Mesenchymal stem cell (in vitro differentiated cells and primary cell): Measurements from ENCODE around the gene SMIM33.
"Not testable (repeated sequence)": the region's sequence is repeated elsewhere in the genome, so short reads cannot be mapped to it uniquely, and the experiment has no call there.

Experiments
- DNase-seq: peaks from one replicate; pipeline ENCODE4 v3.0.0-alpha.2; 2013
- H2AFZ ChIP-seq: one replicate; pipeline ENCODE4 v1.6.1; 2013; ENCODE audit warnings: low read depth, mild to moderate bottlenecking, control low read depth, inconsistent platforms, low read length, moderate library complexity
- H2AK5ac ChIP-seq: 2 replicates; pipeline ENCODE4 v1.6.1; 2013; ENCODE audit warnings: low read length, moderate library complexity, mild to moderate bottlenecking, inconsistent platforms; ENCODE audit not compliant: severe bottlenecking
- H2BK120ac ChIP-seq: one replicate; pipeline ENCODE4 v1.6.1; 2013; ENCODE audit warnings: low read depth, mild to moderate bottlenecking, inconsistent platforms, low read length, moderate library complexity
- H2BK12ac ChIP-seq, 2 experiments: one replicate each; pipeline ENCODE4 v1.6.1; 2013; ENCODE audit warnings: inconsistent platforms in 2 of 2, low read length in 2 of 2, mild to moderate bottlenecking in 2 of 2, moderate library complexity in 2 of 2, control low read depth in 1 of 2
- H2BK15ac ChIP-seq: one replicate; pipeline ENCODE4 v1.6.1; 2013; ENCODE audit warnings: mild to moderate bottlenecking, low read depth, inconsistent platforms; ENCODE audit not compliant: poor library complexity, severe bottlenecking
- H2BK5ac ChIP-seq: 2 replicates; pipeline ENCODE4 v1.6.1; 2013; ENCODE audit warnings: low read depth, mild to moderate bottlenecking, low read length, control low read depth, inconsistent platforms; ENCODE audit not compliant: poor library complexity, severe bottlenecking
- H3K14ac ChIP-seq, 2 experiments: one replicate each; pipeline ENCODE4 v1.6.1; 2013; ENCODE audit warnings: inconsistent platforms in 2 of 2, low read length in 2 of 2, control low read depth in 1 of 2, mild to moderate bottlenecking in 1 of 2, moderate library complexity in 1 of 2
- H3K18ac ChIP-seq, 2 experiments: one replicate each; pipeline ENCODE4 v1.6.1; 2013; ENCODE audit warnings: inconsistent platforms in 2 of 2, low read length in 2 of 2, control low read depth in 1 of 2, low read depth in 1 of 2, mild to moderate bottlenecking in 1 of 2
- H3K23ac ChIP-seq, 2 experiments: one replicate each; pipeline ENCODE4 v1.6.1; 2013; ENCODE audit warnings: inconsistent platforms in 2 of 2, low read length in 2 of 2, mild to moderate bottlenecking in 2 of 2, moderate library complexity in 2 of 2, control low read depth in 1 of 2
- H3K27ac ChIP-seq: 2 replicates; pipeline ENCODE4 v1.5.1; 2013; ENCODE audit warnings: mild to moderate bottlenecking, moderate library complexity, low read length, control low read depth, inconsistent platforms; ENCODE audit not compliant: poor library complexity, severe bottlenecking
- H3K27me3 ChIP-seq, 2 experiments: 2 replicates each; pipeline versions ENCODE4 v1.6.1 to v1.7.0; 2013; ENCODE audit warnings: low read length in 2 of 2, mild to moderate bottlenecking in 2 of 2, moderate library complexity in 2 of 2, control low read depth in 1 of 2, inconsistent platforms in 1 of 2; ENCODE audit not compliant: control insufficient read depth in 1 of 2, insufficient read depth in 1 of 2
- H3K36me3 ChIP-seq, 2 experiments: 2 replicates each; pipeline versions ENCODE4 v1.6.1 to v1.7.0; 2013; ENCODE audit warnings: low read length in 2 of 2, control low read depth in 1 of 2, inconsistent platforms in 1 of 2, low read depth in 1 of 2, mild to moderate bottlenecking in 1 of 2; ENCODE audit not compliant: insufficient read depth in 2 of 2, control insufficient read depth in 1 of 2
- H3K4ac ChIP-seq, 2 experiments: one replicate each; pipeline ENCODE4 v1.6.1; 2013; ENCODE audit warnings: inconsistent platforms in 2 of 2, low read length in 2 of 2, mild to moderate bottlenecking in 2 of 2, moderate library complexity in 2 of 2, control low read depth in 1 of 2, low read depth in 1 of 2
- H3K4me1 ChIP-seq: 2 replicates; pipeline ENCODE4 v1.6.1; 2013; ENCODE audit warnings: low read depth, low read length, control low read depth; ENCODE audit not compliant: control insufficient read depth, insufficient read depth
- H3K4me2 ChIP-seq: 2 replicates; pipeline ENCODE4 v1.6.1; 2013; ENCODE audit warnings: low read length, mild to moderate bottlenecking, inconsistent platforms; ENCODE audit not compliant: poor library complexity, severe bottlenecking
- H3K4me3 ChIP-seq, 2 experiments: 2 replicates each; pipeline versions ENCODE4 v1.5.1 to v1.7.0; 2013; ENCODE audit warnings: low read length in 2 of 2, mild to moderate bottlenecking in 2 of 2, control low read depth in 1 of 2, low read depth in 1 of 2; ENCODE audit not compliant: insufficient read depth in 1 of 2
- H3K79me1 ChIP-seq: replicated peaks from 2 replicates; pipeline ENCODE4 v1.6.1; 2013; ENCODE audit warnings: mild to moderate bottlenecking, control low read depth, low read length, inconsistent platforms; ENCODE audit not compliant: poor library complexity, severe bottlenecking
- H3K9ac ChIP-seq: 2 replicates; pipeline ENCODE4 v1.7.0; 2013; ENCODE audit warnings: mild to moderate bottlenecking, low read length, moderate library complexity
- H3K9me3 ChIP-seq: 2 replicates; pipeline ENCODE4 v1.7.0; 2013; ENCODE audit warnings: mild to moderate bottlenecking, low read length; ENCODE audit not compliant: control insufficient read depth
- H4K8ac ChIP-seq: one replicate; pipeline ENCODE4 v1.6.1; 2013; ENCODE audit warnings: inconsistent platforms, mild to moderate bottlenecking, low read length, moderate library complexity
- H4K91ac ChIP-seq: one replicate; pipeline ENCODE4 v1.6.1; 2013; ENCODE audit warnings: mild to moderate bottlenecking, low read length, inconsistent platforms
- WGBS: methylation state at CpG from one replicate; pipeline ENCODE4 v1.1.7; 2013; ENCODE audit warnings: mixed read lengths; 5-methylcytosine and 5-hydroxymethylcytosine counted together

Gene SMIM33

GRCh38 chr5:139512786-139513390 is 42.1 kb downstream of the SMIM33 start:
- H4K91ac ChIP-seq = no peak overlapping the region
- H2BK12ac ChIP-seq = no peak overlapping the region
- H3K36me3 ChIP-seq = no peaks in the 10 kb centered on the region
- H2BK15ac ChIP-seq = no peak overlapping the region
- H3K18ac ChIP-seq = no peak overlapping the region
- H2BK120ac ChIP-seq = no peak overlapping the region
- no peak overlapping the region for H3K4me2 ChIP-seq
- no peak overlapping the region for H3K14ac ChIP-seq
- H2AK5ac ChIP-seq = no peak overlapping the region
- no peak overlapping the region for H4K8ac ChIP-seq
- no peak overlapping the region for H2AFZ ChIP-seq
- peaks cover 4% of the 10 kb centered on the region for H3K4me1 ChIP-seq
- no peaks in the 10 kb centered on the region for H3K27me3 ChIP-seq
- H3K4me3 ChIP-seq = no peak overlapping the region
- no peak overlapping the region for H3K27ac ChIP-seq
- no peak overlapping the region for H3K9ac ChIP-seq
- WGBS = 81% methylated on average over 6 of the region's 6 CpGs
- no peaks in the 10 kb centered on the region for H3K9me3 ChIP-seq
- H3K79me1 ChIP-seq = no peaks in the 10 kb centered on the region
- H2BK5ac ChIP-seq = no peak overlapping the region
- no peak for DNase-seq
- H3K23ac ChIP-seq = no peak overlapping the region
- no peak overlapping the region for H3K4ac ChIP-seq

- H3K9me3 ChIP-seq, H3K27ac ChIP-seq, H3K4me2 ChIP-seq, H3K36me3 ChIP-seq, H2BK5ac ChIP-seq, H3K4me1 ChIP-seq, H2AFZ ChIP-seq, H3K14ac ChIP-seq, H2BK15ac ChIP-seq, H3K9ac ChIP-seq, H4K91ac ChIP-seq, H3K4me3 ChIP-seq, H3K79me1 ChIP-seq, H3K27me3 ChIP-seq, H3K18ac ChIP-seq, H2BK12ac ChIP-seq, H2BK120ac ChIP-seq, H2AK5ac ChIP-seq, H3K4ac ChIP-seq, H4K8ac ChIP-seq, H3K23ac ChIP-seq: not testable (repeated sequence)
- peak; percentile 78 for DNase-seq
- WGBS = 93% methylated on average over 4 of the region's 5 CpGs
Measured at GRCh38 chr5:139513434-139513833, 42.6 kb downstream of the SMIM33 start.

- Histone ChIP-seq H3K27me3 (no peaks in the 10 kb centered on the region), H3K18ac (no peak overlapping the region), H3K27ac (no peak overlapping the region), H2AFZ (no peak overlapping the region), H3K4ac (no peak overlapping the region), H3K4me2 (no peak overlapping the region), H2BK5ac (no peak overlapping the region), H2AK5ac (no peak overlapping the region), H2BK120ac (no peak overlapping the region), H4K91ac (no peak overlapping the region), H3K23ac (no peak overlapping the region), H2BK12ac (no peak overlapping the region), H3K4me1 (peaks cover 8% of the 10 kb centered on the region), H3K79me1 (no peaks in the 10 kb centered on the region), H3K36me3 (no peaks in the 10 kb centered on the region), H4K8ac (no peak overlapping the region), H2BK15ac (no peak overlapping the region), H3K9me3 (no peaks in the 10 kb centered on the region), H3K9ac (no peak overlapping the region), H3K4me3 (peak overlapping the region in 1 of 2 experiments; percentile 28), H3K14ac (no peak overlapping the region)
- no peak for DNase-seq
- WGBS = 84% methylated on average over 6 of the region's 6 CpGs
Measured at GRCh38 chr5:139513852-139514485, 43.2 kb downstream of the SMIM33 start.

GRCh38 chr5:139514486-139514856 is 43.7 kb downstream of the SMIM33 start:
- Histone ChIP-seq H3K4me1 (peaks cover 8% of the 10 kb centered on the region), H2BK15ac (no peak overlapping the region), H3K18ac (no peak overlapping the region), H3K23ac (no peak overlapping the region), H3K27ac (no peak overlapping the region), H2BK120ac (no peak overlapping the region), H2AFZ (no peak overlapping the region), H2BK5ac (no peak overlapping the region), H3K9me3 (no peaks in the 10 kb centered on the region), H3K36me3 (no peaks in the 10 kb centered on the region), H4K8ac (no peak overlapping the region), H3K9ac (no peak overlapping the region), H3K4me2 (no peak overlapping the region), H3K79me1 (no peaks in the 10 kb centered on the region), H2BK12ac (no peak overlapping the region), H3K4ac (no peak overlapping the region), H2AK5ac (no peak overlapping the region), H3K14ac (no peak overlapping the region), H3K27me3 (no peaks in the 10 kb centered on the region), H4K91ac (no peak overlapping the region), H3K4me3 (peak overlapping the region in 1 of 2 experiments; percentile 28)
- DNase-seq = no peak
- 90% methylated on average over 2 of the region's 2 CpGs for WGBS
